ENCODE measurements around the gene CD33. TPM values are rescaled to one million over a fixed set of nuclear protein-coding genes. Genes with fewer than 3 reads are reported as not detected.

Gene CD33
- total and polyA plus RNA-seq, 2 of the 8 experiments (the other 6 are each of a cell fraction or from before 2014, with no cell fraction given) = 0.06 TPM; not detected in 1

DNA sequence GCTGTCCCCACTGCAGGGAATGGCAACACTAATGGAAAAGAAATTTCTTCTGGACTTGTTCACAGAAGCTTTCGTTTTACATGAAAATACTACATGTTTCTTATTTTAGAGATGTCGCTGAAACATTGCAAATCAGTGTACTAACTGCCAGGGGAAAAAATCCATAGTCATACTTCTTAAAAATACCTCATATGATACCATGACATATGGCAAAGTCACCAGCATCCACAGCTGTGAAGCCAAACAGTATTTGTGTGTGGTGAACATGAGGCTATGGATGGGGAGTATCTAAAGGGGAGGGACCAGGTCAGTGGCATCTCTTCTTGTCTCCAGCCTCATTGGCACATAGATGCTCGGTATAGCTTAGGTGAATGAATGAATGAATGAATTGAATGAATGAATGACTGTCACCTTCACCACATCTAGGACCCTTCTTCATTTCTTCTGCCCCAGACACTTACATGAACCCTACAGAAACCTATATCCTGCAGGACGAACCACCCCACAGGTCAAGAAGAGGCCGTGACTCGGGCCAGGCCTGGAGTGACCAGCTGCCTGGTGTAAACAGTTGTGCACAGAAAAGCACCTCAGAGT is 14.6 kb upstream of the CD33 start:
- H4K20me1 ChIP-seq (replicated peaks in 1 of 2; ENCODE audit: control insufficient read depth in 1 of 2, insufficient read depth in 2 of 2, low read length in 2 of 2) = no peaks in the 10 kb centered on the region
- no peak overlapping the region for H2BK12ac ChIP-seq (ENCODE audit: low read depth, low read length)
- H3K18ac ChIP-seq (ENCODE audit: extremely low read depth, low read length) = no peak overlapping the region
- no peaks in the 10 kb centered on the region for H3K79me1 ChIP-seq (ENCODE audit: low read depth, low read length)
- no peaks in the 10 kb centered on the region for H3K23me2 ChIP-seq (ENCODE audit: low read depth, low read length)
- H3K4me2 ChIP-seq (ENCODE audit: insufficient read depth in 1 of 2, low read depth in 2 of 2, low read length in 2 of 2) = no peak overlapping the region
- H3K36me3 ChIP-seq (ENCODE audit: control insufficient read depth in 2 of 4, insufficient read depth in 4 of 4, low read length in 3 of 4) = no peaks in the 10 kb centered on the region
- no peak overlapping the region for H3K23ac ChIP-seq (ENCODE audit: insufficient read length)
- no peak overlapping the region for H3K4me3 ChIP-seq (ENCODE audit: extremely low read depth in 1 of 4, insufficient read depth in 2 of 4, low read depth in 3 of 4, low read length in 4 of 4)
- POLR2A ChIA-PET (ENCODE audit: partially characterized antibody) = no interaction called here
- H3K9me3 ChIP-seq (ENCODE audit: insufficient read depth in 2 of 2, low read depth in 1 of 2, low read length in 1 of 2) = peaks cover 8 to 14% of the 10 kb centered on the region in 2 experiments
- no peak overlapping the region for H2AK5ac ChIP-seq (ENCODE audit: low read depth, low read length)
- H4K5ac ChIP-seq (ENCODE audit: insufficient read length, low read depth, low read length) = no peak overlapping the region
- H3K14ac ChIP-seq (ENCODE audit: insufficient read length) = no peak overlapping the region
- H4K91ac ChIP-seq (replicated peaks; ENCODE audit: insufficient read length, low read length) = no peak overlapping the region
- H3K4ac ChIP-seq (replicated peaks; ENCODE audit: insufficient read length, low read depth, low read length) = no peak overlapping the region
- no peak overlapping the region for H3K56ac ChIP-seq (replicated peaks; ENCODE audit: insufficient read length, low read depth, low read length)
- H4K8ac ChIP-seq (ENCODE audit: extremely low read depth, insufficient read depth, low read length) = no peak overlapping the region
- no peak overlapping the region for H3K27ac ChIP-seq (ENCODE audit: low read depth, low read length)
- FAIRE-seq (no peak), DNase-seq (ENCODE audit: low read depth in 1 of 2, low spot score in 2 of 2) (no peak)
- TF ChIP-seq RNF2 (IDR thresholded peaks at IDR 0.05; ENCODE audit: borderline replicate concordance, low read depth, low read length, missing control alignments, poor library complexity, severe bottlenecking) = no peak
- no peak for TF ChIP-seq CREB1 (IDR thresholded peaks at IDR 0.05)
- TF ChIP-seq, protein P1, sequence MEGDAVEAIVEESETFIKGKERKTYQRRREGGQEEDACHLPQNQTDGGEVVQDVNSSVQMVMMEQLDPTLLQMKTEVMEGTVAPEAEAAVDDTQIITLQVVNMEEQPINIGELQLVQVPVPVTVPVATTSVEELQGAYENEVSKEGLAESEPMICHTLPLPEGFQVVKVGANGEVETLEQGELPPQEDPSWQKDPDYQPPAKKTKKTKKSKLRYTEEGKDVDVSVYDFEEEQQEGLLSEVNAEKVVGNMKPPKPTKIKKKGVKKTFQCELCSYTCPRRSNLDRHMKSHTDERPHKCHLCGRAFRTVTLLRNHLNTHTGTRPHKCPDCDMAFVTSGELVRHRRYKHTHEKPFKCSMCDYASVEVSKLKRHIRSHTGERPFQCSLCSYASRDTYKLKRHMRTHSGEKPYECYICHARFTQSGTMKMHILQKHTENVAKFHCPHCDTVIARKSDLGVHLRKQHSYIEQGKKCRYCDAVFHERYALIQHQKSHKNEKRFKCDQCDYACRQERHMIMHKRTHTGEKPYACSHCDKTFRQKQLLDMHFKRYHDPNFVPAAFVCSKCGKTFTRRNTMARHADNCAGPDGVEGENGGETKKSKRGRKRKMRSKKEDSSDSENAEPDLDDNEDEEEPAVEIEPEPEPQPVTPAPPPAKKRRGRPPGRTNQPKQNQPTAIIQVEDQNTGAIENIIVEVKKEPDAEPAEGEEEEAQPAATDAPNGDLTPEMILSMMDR (IDR thresholded peaks at IDR 0.05; ENCODE audit: control extremely low read depth in 1 of 3, insufficient read depth in 1 of 3, low read depth in 1 of 3, low read length in 3 of 3) = no peak
- TF ChIP-seq TAF1 (IDR thresholded peaks at IDR 0.05; ENCODE audit: low read depth, low read length) = no peak
- TF ChIP-seq NANOG (IDR thresholded peaks at IDR 0.05; ENCODE audit: insufficient read depth, low read depth, low read length, poor library complexity, severe bottlenecking) = no peak
- no peak for TF ChIP-seq ASH2L (IDR thresholded peaks at IDR 0.05; ENCODE audit: low read length)
- TF ChIP-seq, protein P2, sequence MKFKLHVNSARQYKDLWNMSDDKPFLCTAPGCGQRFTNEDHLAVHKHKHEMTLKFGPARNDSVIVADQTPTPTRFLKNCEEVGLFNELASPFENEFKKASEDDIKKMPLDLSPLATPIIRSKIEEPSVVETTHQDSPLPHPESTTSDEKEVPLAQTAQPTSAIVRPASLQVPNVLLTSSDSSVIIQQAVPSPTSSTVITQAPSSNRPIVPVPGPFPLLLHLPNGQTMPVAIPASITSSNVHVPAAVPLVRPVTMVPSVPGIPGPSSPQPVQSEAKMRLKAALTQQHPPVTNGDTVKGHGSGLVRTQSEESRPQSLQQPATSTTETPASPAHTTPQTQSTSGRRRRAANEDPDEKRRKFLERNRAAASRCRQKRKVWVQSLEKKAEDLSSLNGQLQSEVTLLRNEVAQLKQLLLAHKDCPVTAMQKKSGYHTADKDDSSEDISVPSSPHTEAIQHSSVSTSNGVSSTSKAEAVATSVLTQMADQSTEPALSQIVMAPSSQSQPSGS (IDR thresholded peaks at IDR 0.05; ENCODE audit: low read length) = no peak
- TF ChIP-seq SUZ12 (IDR thresholded peaks at IDR 0.05; ENCODE audit: low read length) = no peak
- no peaks in the 10 kb centered on the region for H3K79me2 ChIP-seq (ENCODE audit: control insufficient read depth in 1 of 2, insufficient read depth in 2 of 2, low read length in 2 of 2)
- no peaks in the 10 kb centered on the region; a peak in 1 of 7 replicates for H3K27me3 ChIP-seq (replicated peaks in 1 of 4; ENCODE audit: control insufficient read depth in 3 of 4, extremely low read depth in 1 of 4, insufficient read depth in 3 of 4, low read length in 3 of 4)
- 86% methylated on average over 6 of the region's 6 CpGs; no CpG with 5 or more reads in 1 of the 2 experiments for WGBS, 2 experiments (ENCODE audit: extremely low coverage in 1 of 2, insufficient coverage in 1 of 2, insufficient read length in 1 of 2, insufficient replicate concordance in 2 of 2, low coverage in 1 of 2, low lambda C conversion rate in 2 of 2, missing lambda C conversion rate in 1 of 2)
- CTCF ChIA-PET (ENCODE audit: partially characterized antibody) = interaction anchor here (1.1 to 1.2 kb wide), 2 partner anchors 42 to 62 kb away, joined by 4 read pairs; no protein-coding TSS in a partner anchor
- no peak overlapping the region for H2BK5ac ChIP-seq (ENCODE audit: low read depth, low read length)
- H3K4me1 ChIP-seq (replicated peaks in 1 of 4; ENCODE audit: control insufficient read depth in 3 of 4, insufficient read depth in 4 of 4, low read length in 3 of 4) = no peaks in the 10 kb centered on the region
- H2AFZ ChIP-seq (ENCODE audit: low read length) = no peak overlapping the region
- H2BK20ac ChIP-seq (ENCODE audit: low read length) = no peak overlapping the region
- no peak overlapping the region for H2BK120ac ChIP-seq (replicated peaks; ENCODE audit: low read depth, low read length)
- no peak overlapping the region for H2BK15ac ChIP-seq (ENCODE audit: low read length)
- H3K9ac ChIP-seq (replicated peaks in 1 of 4; ENCODE audit: extremely low read depth in 1 of 4, low read depth in 3 of 4, low read length in 3 of 4) = no peak overlapping the region
